Tibial artery (tissue), 4 donors: ENCODE results near the gene ZNF607.

Experiments
- DNase-seq, 2 donors: peaks; one replicate each; pipeline ENCODE4 v3.0.0-alpha.2; 2019
- H3K27ac ChIP-seq, 2 donors: fragments of 200-600 bp; sonication (generic) in 1 of 2; 1 replicate in 1 of 2; 2 replicates in 1 of 2; pipeline ENCODE4 v1.5.1; 2018 to 2019; ENCODE audit warnings: mild to moderate bottlenecking in 1 of 2
- H3K27me3 ChIP-seq, 2 donors: fragments of 200-600 bp; sonication (generic) in 1 of 2; one replicate each; pipeline versions ENCODE4 v1.5.1 to v1.6.0; 2016 to 2019
- H3K36me3 ChIP-seq, 3 donors: fragments of 200-600 bp; sonication (generic) in 2 of 3; one replicate each; pipeline ENCODE4 v1.5.1; 2016 to 2019; ENCODE audit warnings: mild to moderate bottlenecking in 2 of 3
- H3K4me1 ChIP-seq, 4 donors: fragments of 200-600 bp; sonication (generic) in 2 of 4; 1 replicate in 3 of 4; 2 replicates in 1 of 4; pipeline ENCODE4 v1.5.1; 2016 to 2019
- H3K4me3 ChIP-seq, 2 donors: fragments of 200-600 bp; sonication (generic) in 1 of 2; 1 replicate in 1 of 2; 2 replicates in 1 of 2; pipeline ENCODE4 v1.5.1; 2018 to 2019; ENCODE audit warnings: mild to moderate bottlenecking in 2 of 2
- H3K9me3 ChIP-seq, 3 donors: fragments of 200-600 bp; sonication (generic) in 1 of 3; one replicate each; pipeline ENCODE4 v1.5.1; 2016 to 2019
- CTCF ChIP-seq, 2 experiments: fragments of 200-600 bp in 1 of 2; fragments of 450-650 bp in 1 of 2; IDR thresholded peaks; one replicate each; pipeline ENCODE4 v1.5.1; 2017 to 2019; ENCODE audit warnings: antibody characterized with exemption in 2 of 2, mild to moderate bottlenecking in 1 of 2, moderate library complexity in 1 of 2
- intact Hi-C: fragments of 100-400 bp; cut with DNase I; formaldehyde crosslinking; loops from one replicate; pipeline ENCODE4 v1.15.0; 2023; ENCODE audit warnings: low total_unique reads

The ZNF607 gene

GRCh38 chr19:37718304-37718703 is 1.3 kb downstream of the ZNF607 start:
- TF ChIP-seq CTCF (IDR thresholded peaks at IDR 0.05) = no peak
- no peak for DNase-seq
- no peaks in the 10 kb centered on the region for H3K27me3 ChIP-seq
- peaks cover 0 to 11% (median 8%) of the 10 kb centered on the region in 4 donors for H3K4me1 ChIP-seq
- intact Hi-C loops = no loop called here
- H3K9me3 ChIP-seq = no peaks in the 10 kb centered on the region
- peak overlapping the region; percentile 82 to 95 for H3K4me3 ChIP-seq
- peak overlapping the region in 1 of 2 donors; percentile 82 for H3K27ac ChIP-seq
- H3K36me3 ChIP-seq = peaks cover 0 to 14% (median 6%) of the 10 kb centered on the region in 3 donors

GRCh38 chr19:37716140-37716539 is 3.4 kb downstream of the ZNF607 start:
- no peak overlapping the region for H3K27ac ChIP-seq
- H3K4me1 ChIP-seq = peaks cover 0 to 11% (median 8%) of the 10 kb centered on the region in 4 donors
- no peak for TF ChIP-seq CTCF (IDR thresholded peaks at IDR 0.05)
- H3K4me3 ChIP-seq = no peak overlapping the region
- no peaks in the 10 kb centered on the region for H3K27me3 ChIP-seq
- no peaks in the 10 kb centered on the region for H3K9me3 ChIP-seq
- no peak for DNase-seq
- H3K36me3 ChIP-seq = peaks cover 0 to 28% (median 14%) of the 10 kb centered on the region in 3 donors
- intact Hi-C loops = no loop called here

DNA sequence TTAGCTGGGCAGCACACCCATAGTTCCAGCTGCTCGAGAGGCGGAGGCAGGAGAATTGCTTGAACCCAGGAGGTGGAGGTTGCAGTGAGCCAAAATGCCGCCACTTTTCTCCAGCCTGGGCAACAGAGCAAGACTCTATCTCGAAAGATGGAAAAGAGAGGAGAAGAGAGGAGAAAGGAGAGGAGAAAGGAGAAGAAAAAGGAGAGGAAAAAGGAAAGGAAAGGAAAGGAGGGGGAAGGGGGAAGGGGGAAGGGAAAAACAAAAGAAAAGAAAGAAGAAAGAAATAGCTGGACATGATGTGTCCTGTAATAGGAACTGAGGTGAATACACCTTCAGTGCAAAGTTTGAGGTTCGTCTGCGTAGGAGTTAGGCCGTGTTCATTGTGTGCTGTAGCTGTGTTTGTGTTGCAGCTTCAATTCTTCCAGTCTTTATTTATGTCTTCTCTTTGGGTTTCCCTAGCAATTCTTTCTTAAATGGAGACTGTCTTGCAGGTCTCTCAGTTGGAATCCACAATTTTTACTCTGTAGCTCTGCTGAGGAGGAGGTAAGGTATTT is 13.4 kb downstream of the ZNF607 start:
- no peak for DNase-seq
- peaks cover 83 to 88% (median 84%) of the 10 kb centered on the region in 3 donors for H3K36me3 ChIP-seq
- no peak for TF ChIP-seq CTCF (IDR thresholded peaks at IDR 0.05)

GRCh38 chr19:37699057-37699456 is 20.5 kb downstream of the ZNF607 start:
- H3K4me3 ChIP-seq = no peak overlapping the region
- no peak for DNase-seq
- no peak for TF ChIP-seq CTCF (IDR thresholded peaks at IDR 0.05)
- peaks cover 52 to 71% (median 55%) of the 10 kb centered on the region in 3 donors for H3K36me3 ChIP-seq
- intact Hi-C loops = no loop called here
- H3K27ac ChIP-seq = no peak overlapping the region
- no peaks in the 10 kb centered on the region for H3K4me1 ChIP-seq
- H3K27me3 ChIP-seq = no peaks in the 10 kb centered on the region
- H3K9me3 ChIP-seq = peaks cover 0 to 14% (median 7%) of the 10 kb centered on the region in 3 donors

More for the DNA sequence above, 13.4 kb downstream of the ZNF607 start:
- no peaks in the 10 kb centered on the region for H3K4me1 ChIP-seq
- H3K9me3 ChIP-seq = peaks cover 0 to 3% (median 0%) of the 10 kb centered on the region in 3 donors
- H3K27me3 ChIP-seq = no peaks in the 10 kb centered on the region
- no peak overlapping the region for H3K27ac ChIP-seq
- intact Hi-C loops = no loop called here
- no peak overlapping the region for H3K4me3 ChIP-seq

DNA sequence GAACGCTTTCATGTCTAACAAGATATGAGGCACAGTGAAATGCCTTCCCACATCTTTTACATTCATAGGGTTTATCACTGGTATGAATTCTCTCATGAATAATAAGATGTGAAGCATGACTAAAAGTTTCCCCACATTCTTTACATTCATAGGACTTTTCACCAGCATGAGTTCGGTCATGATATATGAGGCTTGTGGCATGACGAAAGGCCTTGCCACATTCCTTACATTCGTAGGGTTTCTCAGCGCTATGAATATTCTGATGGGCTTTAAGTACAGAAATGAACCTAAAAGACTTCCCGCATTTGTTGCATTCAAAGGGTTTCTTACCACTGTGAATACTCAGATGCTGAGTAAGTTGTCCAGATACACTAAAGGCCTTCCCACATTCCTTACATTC is 21.3 kb downstream of the ZNF607 start:
- peaks cover 44 to 62% (median 47%) of the 10 kb centered on the region in 3 donors for H3K36me3 ChIP-seq
- H3K27me3 ChIP-seq = no peaks in the 10 kb centered on the region
- peaks cover 0 to 14% (median 7%) of the 10 kb centered on the region in 3 donors for H3K9me3 ChIP-seq
- intact Hi-C loops = no loop called here
- H3K4me3 ChIP-seq = no peak overlapping the region
- no peak for TF ChIP-seq CTCF (IDR thresholded peaks at IDR 0.05)
- no peaks in the 10 kb centered on the region for H3K4me1 ChIP-seq
- DNase-seq = no peak
- no peak overlapping the region for H3K27ac ChIP-seq
